CD14-positive monocyte (primary cell): ENCODE measurements around the gene RPS2. TPM values are rescaled to one million over a fixed set of nuclear protein-coding genes. Genes with fewer than 3 reads are reported as not detected.

ENCODE experiments used
- DNase-seq, 3 donors: peaks; one replicate each; pipeline ENCODE4 v3.0.0-alpha.2; 2011 to 2022
- H2AFZ ChIP-seq: 2 replicates; pipeline ENCODE4 v1.6.0; 2012; ENCODE audit warnings: mild to moderate bottlenecking, low read depth, low read length, inconsistent platforms; ENCODE audit not compliant: insufficient read depth, poor library complexity, severe bottlenecking
- H3K27ac ChIP-seq, 2 donors: 1 replicate in 1 of 2; 2 replicates in 1 of 2; pipeline ENCODE4 v1.5.1; 2012 to 2013; ENCODE audit warnings: low read length in 2 of 2, control low read depth in 1 of 2, inconsistent platforms in 1 of 2, low read depth in 1 of 2, mild to moderate bottlenecking in 1 of 2
- H3K27me3 ChIP-seq, 2 donors: one replicate each; pipeline versions ENCODE4 v1.6.0 to v1.6.1; 2011 to 2013; ENCODE audit warnings: low read length in 2 of 2; ENCODE audit not compliant: control insufficient read depth in 2 of 2, insufficient read depth in 2 of 2
- H3K36me3 ChIP-seq, 2 donors: replicated peaks in 1 of 2; 1 replicate in 1 of 2; 2 replicates in 1 of 2; pipeline versions ENCODE4 v1.5.1 to v1.6.1; 2012 to 2013; ENCODE audit warnings: low read length in 2 of 2, control low read depth in 1 of 2, inconsistent platforms in 1 of 2, mild to moderate bottlenecking in 1 of 2; ENCODE audit not compliant: insufficient read depth in 2 of 2, control insufficient read depth in 1 of 2
- H3K4me1 ChIP-seq, 2 donors: 1 replicate in 1 of 2; 2 replicates in 1 of 2; pipeline versions ENCODE4 v1.5.1 to v1.6.1; 2012 to 2013; ENCODE audit warnings: low read length in 2 of 2, control low read depth in 1 of 2, inconsistent platforms in 1 of 2, mild to moderate bottlenecking in 1 of 2, moderate library complexity in 1 of 2; ENCODE audit not compliant: insufficient read depth in 2 of 2, control insufficient read depth in 1 of 2
- H3K4me2 ChIP-seq: replicated peaks from 2 replicates; pipeline ENCODE3; 2012; ENCODE audit warnings: low read length, moderate library complexity, mild to moderate bottlenecking; ENCODE audit not compliant: poor library complexity, severe bottlenecking; ENCODE audit errors: extremely low read depth
- H3K4me3 ChIP-seq, 3 experiments: fragments of 200-600 bp in 1 of 3; sonication (generic) in 1 of 3; replicated peaks in 1 of 3; 1 replicate in 2 of 3; 2 replicates in 1 of 3; pipeline ENCODE4 v1.5.1; 2011 to 2013; ENCODE audit warnings: low read length in 3 of 3, mild to moderate bottlenecking in 3 of 3, control low read depth in 2 of 3, low read depth in 2 of 3, inconsistent platforms in 1 of 3, moderate library complexity in 1 of 3
- H3K79me2 ChIP-seq: 2 replicates; pipeline ENCODE4 v1.6.0; 2012; ENCODE audit warnings: mild to moderate bottlenecking, control low read depth, inconsistent platforms, low read length, moderate library complexity; ENCODE audit not compliant: insufficient read depth
- H3K9ac ChIP-seq: 2 replicates; pipeline ENCODE4 v1.6.0; 2017; ENCODE audit warnings: low read length, mild to moderate bottlenecking; ENCODE audit not compliant: insufficient read depth, poor library complexity, severe bottlenecking
- H3K9me3 ChIP-seq, 2 donors: replicated peaks in 1 of 2; 1 replicate in 1 of 2; 2 replicates in 1 of 2; pipeline versions ENCODE4 v1.5.1 to v1.6.1; 2012 to 2013; ENCODE audit warnings: low read length in 2 of 2, control low read depth in 1 of 2; ENCODE audit not compliant: control insufficient read depth in 1 of 2, insufficient read depth in 1 of 2
- H4K20me1 ChIP-seq: 2 replicates; pipeline ENCODE4 v1.6.0; 2012; ENCODE audit warnings: mild to moderate bottlenecking, low read length, control low read depth, moderate library complexity; ENCODE audit not compliant: insufficient read depth
- H3K27ac Mint-ChIP-seq, 7 donors: one replicate each; pipeline ENCODE4 v1.8.0; 2020; ENCODE audit warnings: mild to moderate bottlenecking in 7 of 7, mixed read lengths in 7 of 7, moderate library complexity in 6 of 7, inconsistent platforms in 2 of 7
- H3K27me3 Mint-ChIP-seq, 3 donors: one replicate each; pipeline ENCODE4 v1.8.0; 2021 to 2022; ENCODE audit warnings: low read depth in 3 of 3, mild to moderate bottlenecking in 3 of 3, mixed read lengths in 3 of 3, moderate library complexity in 3 of 3, inconsistent platforms in 1 of 3
- H3K36me3 Mint-ChIP-seq, 2 donors: one replicate each; pipeline ENCODE4 v1.8.0; 2020; ENCODE audit warnings: mixed read lengths in 2 of 2, inconsistent platforms in 1 of 2, mild to moderate bottlenecking in 1 of 2
- H3K4me1 Mint-ChIP-seq: one replicate; pipeline ENCODE4 v1.8.0; 2020; ENCODE audit warnings: mild to moderate bottlenecking, mixed read lengths
- H3K4me3 Mint-ChIP-seq, 2 donors: one replicate each; pipeline ENCODE4 v1.8.0; 2020; ENCODE audit warnings: mild to moderate bottlenecking in 2 of 2, mixed read lengths in 2 of 2, moderate library complexity in 1 of 2
- H3K9me3 Mint-ChIP-seq, 7 donors: one replicate each; pipeline ENCODE4 v1.8.0; 2020 to 2022; ENCODE audit warnings: mixed read lengths in 7 of 7, mild to moderate bottlenecking in 6 of 7, moderate library complexity in 6 of 7, inconsistent platforms in 2 of 7
- CTCF ChIP-seq: fragments of 200-600 bp; IDR thresholded peaks from one replicate; pipeline ENCODE4 v1.8.0; 2022; ENCODE audit warnings: antibody characterized with exemption, mild to moderate bottlenecking
- WGBS: methylation state at CpG from one replicate; pipeline ENCODE4 v1.1.5; 2013; ENCODE audit warnings: missing lambda C conversion rate; ENCODE audit not compliant: insufficient coverage; 5-methylcytosine and 5-hydroxymethylcytosine counted together
- intact Hi-C, 2 donors: fragments of 100-400 bp; cut with micrococcal nuclease; formaldehyde crosslinking; loops; one replicate each; pipeline versions ENCODE4 v1.15.0 to v1.15.1; 2023
- polyA plus RNA-seq, 3 donors: library from polyadenylated mRNA; depleted of rRNA in 1 of 3; unstranded in 2 of 3; stranded (reverse) in 1 of 3; fragments of 300-500 nt in 2 of 3; fragments of >200 nt in 1 of 3; fragmentation: Illumina TruSeq in 2 of 3; gene quantifications; 1 replicate in 2 of 3; 2 replicates in 1 of 3; pipeline ENCODE4 v1.2.3, GENCODE V29; 2012 to 2021

The RPS2 gene
- polyA plus RNA-seq, 3 donors, result 1,849 to 2,136 (median 1,893) TPM

GRCh38 chr16:1992704-1993317 lies 28.2 kb upstream of the RPS2 start:
- H2AFZ ChIP-seq, result peak overlapping the region; percentile 63

More at GRCh38 chr16:1992704-1993317, 28.2 kb upstream of the RPS2 start:
- peaks cover 18% of the 10 kb centered on the region in 2 donors for H3K4me1 ChIP-seq
- H3K27ac ChIP-seq, result no peak overlapping the region
- peaks cover 20 to 33% of the 10 kb centered on the region in 2 donors for H3K27me3 ChIP-seq
- H3K27ac Mint-ChIP-seq, result no peak overlapping the region
- no peak overlapping the region for H3K4me3 Mint-ChIP-seq
- 55% methylated on average over 50 of the region's 50 CpGs for WGBS
- peaks cover 7 to 8% of the 10 kb centered on the region in 2 donors for H3K9me3 ChIP-seq
- no peak for TF ChIP-seq CTCF
- H3K27me3 Mint-ChIP-seq, result peaks cover 33 to 49% (median 42%) of the 10 kb centered on the region in 3 donors
- H3K4me3 ChIP-seq, result no peak overlapping the region
- DNase-seq, result no peak
- no peaks in the 10 kb centered on the region for H3K79me2 ChIP-seq
- intact Hi-C loops, result loop anchor here in 1 of 2 donors (2.0 kb wide), 1 partner anchor 50 kb away; the partner anchor contains the start of gene MSRB1
- H3K36me3 Mint-ChIP-seq, result peaks cover 17 to 26% of the 10 kb centered on the region in 2 donors
- H3K9ac ChIP-seq, result no peak overlapping the region
- H3K4me1 Mint-ChIP-seq, result peaks cover 14% of the 10 kb centered on the region
- no peak overlapping the region for H3K4me2 ChIP-seq
- peaks cover 2% of the 10 kb centered on the region for H4K20me1 ChIP-seq
- H3K36me3 ChIP-seq, result peaks cover 5 to 12% of the 10 kb centered on the region in 2 donors
- peaks cover 0 to 16% (median 11%) of the 10 kb centered on the region in 7 donors for H3K9me3 Mint-ChIP-seq
